K562 (cell line): ENCODE data around the gene PAFAH2.

Experiments
- U2AF1 ChIP-seq: fragments of 200-400 bp; formaldehyde crosslinking; optimal IDR thresholded peaks from 2 replicates; pipeline ENCODE3; 2017; ENCODE audit warnings: mild to moderate bottlenecking, low read depth, low read length, moderate library complexity
- ZZZ3 ChIP-seq: fragments of 450-650 bp; IDR thresholded peaks from 2 replicates; pipeline ENCODE4 v1.6.1; 2016; ENCODE audit warnings: antibody characterized with exemption, mild to moderate bottlenecking, moderate library complexity
- TF ChIP-seq, protein P1 (sequence below): sonication (generic); formaldehyde crosslinking; IDR thresholded peaks from 2 replicates; pipeline ENCODE4 v1.8.1; 2023; ENCODE audit warnings: mild to moderate bottlenecking, missing genetic modification reagents

DNA sequence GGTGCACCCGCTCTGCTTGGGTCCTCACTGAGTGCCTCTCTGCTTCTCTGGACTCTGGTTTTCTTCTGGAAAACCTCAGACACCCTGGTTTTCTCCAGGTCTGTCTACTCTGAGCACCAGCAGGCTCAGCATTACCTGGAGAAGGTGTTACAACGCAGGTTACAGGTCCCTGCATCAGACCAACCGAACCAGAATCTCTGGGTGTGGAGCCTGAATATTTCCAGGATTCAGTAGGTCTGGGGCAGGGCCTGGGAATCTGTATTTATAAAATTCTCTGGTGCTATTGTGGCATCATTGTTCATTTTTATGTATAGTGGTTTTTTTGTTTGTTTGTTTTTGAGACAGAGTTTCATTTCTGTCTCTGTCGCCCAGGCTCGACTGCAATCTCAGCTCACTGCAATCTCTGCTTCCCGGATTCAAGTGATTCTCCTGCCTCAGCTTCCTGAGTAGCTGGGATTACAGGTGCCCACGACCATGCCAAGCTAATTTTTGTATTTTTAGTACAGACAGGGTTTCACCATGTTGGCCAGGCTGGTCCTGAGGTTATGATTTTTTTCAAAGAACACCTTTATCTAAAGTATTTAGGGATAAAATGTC, 49.5 kb upstream of the PAFAH2 start:
- no peak for TF ChIP-seq U2AF1
- TF ChIP-seq, protein P1, sequence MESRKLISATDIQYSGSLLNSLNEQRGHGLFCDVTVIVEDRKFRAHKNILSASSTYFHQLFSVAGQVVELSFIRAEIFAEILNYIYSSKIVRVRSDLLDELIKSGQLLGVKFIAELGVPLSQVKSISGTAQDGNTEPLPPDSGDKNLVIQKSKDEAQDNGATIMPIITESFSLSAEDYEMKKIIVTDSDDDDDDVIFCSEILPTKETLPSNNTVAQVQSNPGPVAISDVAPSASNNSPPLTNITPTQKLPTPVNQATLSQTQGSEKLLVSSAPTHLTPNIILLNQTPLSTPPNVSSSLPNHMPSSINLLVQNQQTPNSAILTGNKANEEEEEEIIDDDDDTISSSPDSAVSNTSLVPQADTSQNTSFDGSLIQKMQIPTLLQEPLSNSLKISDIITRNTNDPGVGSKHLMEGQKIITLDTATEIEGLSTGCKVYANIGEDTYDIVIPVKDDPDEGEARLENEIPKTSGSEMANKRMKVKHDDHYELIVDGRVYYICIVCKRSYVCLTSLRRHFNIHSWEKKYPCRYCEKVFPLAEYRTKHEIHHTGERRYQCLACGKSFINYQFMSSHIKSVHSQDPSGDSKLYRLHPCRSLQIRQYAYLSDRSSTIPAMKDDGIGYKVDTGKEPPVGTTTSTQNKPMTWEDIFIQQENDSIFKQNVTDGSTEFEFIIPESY (CRISPR knock-in tag), result no peak
- TF ChIP-seq ZZZ3, result no peak
